Fibroblast of villous mesenchyme (primary cell): ENCODE data around the gene ATP8A1. TPM values are rescaled to one million over a fixed set of nuclear protein-coding genes. Genes with fewer than 3 reads are reported as not detected.

Source experiments
- DNase-seq: peaks from one replicate; pipeline ENCODE4 v3.0.0-alpha.2; 2010; ENCODE audit warnings: low read depth
- H3K4me3 ChIP-seq: 2 replicates; pipeline ENCODE4 v1.5.1; 2011; ENCODE audit warnings: low read depth, mild to moderate bottlenecking, low read length
- total RNA-seq: library from RNA; depleted of rRNA; stranded (reverse); fragments of >200 nt; gene quantifications from 2 replicates; pipeline ENCODE4 v1.2.3, GENCODE V29; 2012
- TF ChIP-seq, protein P1 (sequence below): IDR thresholded peaks from 2 replicates; pipeline ENCODE4 v1.5.1; 2012; ENCODE audit warnings: low read depth, mild to moderate bottlenecking, low read length; ENCODE audit not compliant: insufficient read depth

Gene ATP8A1
- total RNA-seq, 1 donor: 0.86 TPM

DNA sequence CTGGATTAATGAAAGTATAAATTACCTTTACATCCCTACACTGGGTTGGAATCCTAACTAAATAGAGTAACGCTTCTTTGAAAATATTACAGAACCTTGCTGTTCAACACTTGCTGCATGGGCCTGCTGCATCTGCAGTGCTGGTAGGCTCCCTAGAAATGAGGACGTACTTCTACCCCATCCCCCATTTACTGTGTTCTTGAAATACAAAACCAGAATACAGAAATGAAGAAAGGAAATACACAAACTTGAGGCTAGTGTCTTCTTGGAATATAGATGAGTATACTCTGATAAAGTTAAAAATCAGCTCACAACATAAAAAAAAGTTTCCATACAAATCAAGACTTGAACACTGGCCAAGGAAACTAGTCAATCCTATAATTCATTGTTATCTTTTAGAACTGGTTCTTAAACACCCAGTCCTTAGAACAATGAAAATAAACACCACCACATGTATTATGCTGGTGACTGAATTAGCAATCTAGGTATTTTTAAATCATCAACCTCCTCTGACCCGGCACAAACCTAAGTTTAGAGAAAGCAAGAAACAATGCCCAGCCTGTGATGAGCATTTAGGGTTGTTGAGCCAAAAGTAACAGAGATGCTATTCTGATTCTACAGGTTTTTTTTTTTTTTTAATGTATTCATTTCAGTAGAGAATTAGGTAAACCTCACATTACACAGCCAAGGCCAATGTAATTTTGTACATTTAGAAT lies 49.7 kb downstream of the ATP8A1 start:
- H3K4me3 ChIP-seq: no peak overlapping the region
- TF ChIP-seq, protein P1, sequence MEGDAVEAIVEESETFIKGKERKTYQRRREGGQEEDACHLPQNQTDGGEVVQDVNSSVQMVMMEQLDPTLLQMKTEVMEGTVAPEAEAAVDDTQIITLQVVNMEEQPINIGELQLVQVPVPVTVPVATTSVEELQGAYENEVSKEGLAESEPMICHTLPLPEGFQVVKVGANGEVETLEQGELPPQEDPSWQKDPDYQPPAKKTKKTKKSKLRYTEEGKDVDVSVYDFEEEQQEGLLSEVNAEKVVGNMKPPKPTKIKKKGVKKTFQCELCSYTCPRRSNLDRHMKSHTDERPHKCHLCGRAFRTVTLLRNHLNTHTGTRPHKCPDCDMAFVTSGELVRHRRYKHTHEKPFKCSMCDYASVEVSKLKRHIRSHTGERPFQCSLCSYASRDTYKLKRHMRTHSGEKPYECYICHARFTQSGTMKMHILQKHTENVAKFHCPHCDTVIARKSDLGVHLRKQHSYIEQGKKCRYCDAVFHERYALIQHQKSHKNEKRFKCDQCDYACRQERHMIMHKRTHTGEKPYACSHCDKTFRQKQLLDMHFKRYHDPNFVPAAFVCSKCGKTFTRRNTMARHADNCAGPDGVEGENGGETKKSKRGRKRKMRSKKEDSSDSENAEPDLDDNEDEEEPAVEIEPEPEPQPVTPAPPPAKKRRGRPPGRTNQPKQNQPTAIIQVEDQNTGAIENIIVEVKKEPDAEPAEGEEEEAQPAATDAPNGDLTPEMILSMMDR: no peak
- DNase-seq: no peak

DNA sequence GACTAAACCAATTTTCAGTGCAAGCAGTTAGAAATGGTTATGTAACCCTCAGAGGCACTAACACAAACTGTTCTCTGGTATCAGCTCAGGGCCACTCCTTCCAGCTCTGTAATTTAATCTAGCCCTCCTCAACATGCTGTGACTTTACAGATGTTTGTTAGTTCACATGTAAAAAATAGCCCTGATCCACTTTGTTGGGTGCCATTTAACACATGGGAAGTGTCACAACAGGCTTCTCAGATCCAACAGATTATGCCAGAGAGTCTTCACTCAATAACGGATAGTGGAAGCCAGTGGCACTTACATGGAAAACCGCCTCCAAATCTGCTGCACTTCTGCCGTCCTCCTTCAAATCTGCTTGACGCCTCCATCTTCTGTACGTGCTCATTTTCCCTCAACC lies 51.6 kb downstream of the ATP8A1 start:
- TF ChIP-seq, protein P1: no peak
- no peak for DNase-seq
- H3K4me3 ChIP-seq: no peak overlapping the region

DNA sequence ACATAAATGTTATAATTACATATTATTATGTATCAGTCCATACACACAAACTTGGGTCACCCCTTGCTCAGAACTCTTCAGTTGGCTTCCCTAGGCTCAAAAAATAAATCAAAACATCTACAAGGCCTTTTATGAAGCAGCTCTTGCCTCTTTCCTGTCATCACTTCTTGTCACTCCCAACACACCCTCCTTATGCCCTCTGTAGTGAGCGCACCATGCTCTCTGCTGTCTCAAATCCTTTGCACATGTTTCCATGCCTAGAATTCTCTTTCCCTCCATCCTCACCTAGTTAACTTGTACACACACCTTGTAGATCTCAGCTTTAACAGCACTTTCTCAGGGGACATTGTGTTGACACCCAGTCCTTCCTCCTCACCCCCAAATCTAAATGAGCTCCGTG lies 53.0 kb downstream of the ATP8A1 start:
- no peak for DNase-seq
- H3K4me3 ChIP-seq: no peak overlapping the region

DNA sequence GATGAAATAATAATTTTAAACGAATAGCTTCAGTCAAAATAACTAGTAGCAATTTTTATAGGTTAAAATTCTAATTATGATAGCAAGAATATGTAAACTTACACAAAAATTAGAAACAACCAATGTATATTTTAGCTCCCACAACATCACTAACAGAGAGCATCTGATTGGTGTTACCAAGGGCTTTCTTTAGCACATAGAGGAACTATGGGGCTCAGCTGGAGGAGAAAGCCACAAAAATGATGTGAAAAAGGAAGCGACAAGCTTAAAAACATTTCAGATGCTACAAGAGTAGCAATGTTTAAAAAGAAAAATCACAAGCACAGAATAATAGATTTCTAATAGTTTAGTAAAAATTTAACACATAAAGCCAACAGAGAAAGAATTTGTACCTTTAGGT lies 56.3 kb downstream of the ATP8A1 start:
- no peak for DNase-seq
- TF ChIP-seq, protein P1: no peak
- no peak overlapping the region for H3K4me3 ChIP-seq

More for the DNA sequence above, 53.0 kb downstream of the ATP8A1 start:
- TF ChIP-seq, protein P1: no peak

DNA sequence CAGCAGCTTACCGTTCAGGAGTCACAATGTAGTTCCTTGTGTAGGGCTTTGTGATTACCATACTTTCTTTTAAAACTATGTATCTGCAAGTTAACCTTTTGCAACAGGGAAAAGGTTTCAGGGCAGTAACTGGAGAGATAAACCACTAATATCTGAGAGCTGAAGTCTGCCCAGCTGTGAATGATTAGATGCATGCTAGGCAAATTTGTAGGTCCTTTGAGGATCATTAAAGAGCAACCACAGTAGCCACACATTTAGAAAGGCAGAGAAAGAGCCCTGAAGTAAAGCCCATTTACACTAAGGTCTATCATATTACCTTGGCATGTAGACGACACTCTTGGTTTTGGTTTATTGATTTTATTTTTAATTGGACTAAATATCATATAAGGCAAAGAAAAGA lies 60.0 kb downstream of the ATP8A1 start:
- TF ChIP-seq, protein P1: no peak
- DNase-seq: no peak
- no peak overlapping the region for H3K4me3 ChIP-seq

DNA sequence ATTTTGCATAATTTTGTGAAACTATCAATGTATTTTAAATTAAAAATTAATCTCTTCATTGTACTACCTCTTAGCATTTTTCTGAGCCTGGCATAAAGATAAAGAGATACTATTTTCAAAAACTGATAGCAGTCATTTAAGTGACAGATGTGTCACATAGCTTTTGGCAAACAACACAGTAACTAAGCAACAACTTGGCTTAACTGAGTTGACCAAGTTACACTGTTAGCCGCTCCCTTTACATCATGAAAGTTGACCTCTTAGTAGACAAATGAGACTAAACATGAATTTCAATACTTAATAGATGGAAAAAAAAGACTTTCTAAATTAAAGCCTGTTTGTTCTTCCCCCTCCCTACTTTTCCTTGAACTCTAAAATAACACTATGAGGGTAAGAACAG lies 62.0 kb downstream of the ATP8A1 start:
- DNase-seq: no peak
- H3K4me3 ChIP-seq: no peak overlapping the region
- TF ChIP-seq, protein P1: no peak

DNA sequence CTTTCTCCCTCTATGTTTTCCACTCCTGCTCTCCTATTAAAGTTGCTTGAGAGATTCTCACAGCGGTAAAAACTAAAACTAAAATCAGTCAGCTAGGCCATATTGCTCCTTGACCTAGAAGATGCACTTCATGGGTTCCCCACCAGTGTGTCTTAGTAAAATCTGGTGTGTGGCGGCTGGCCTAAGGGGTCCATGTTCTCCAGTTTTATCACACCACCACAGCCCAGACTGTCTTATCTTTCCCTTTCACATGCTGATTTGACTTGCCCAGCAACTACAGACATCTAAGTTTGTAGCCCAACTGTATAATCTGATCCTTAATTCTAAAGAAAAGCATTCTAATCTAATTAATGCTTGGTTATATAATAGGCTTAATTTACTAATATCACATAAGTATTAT lies 68.0 kb downstream of the ATP8A1 start:
- TF ChIP-seq, protein P1: no peak
- no peak for DNase-seq
- H3K4me3 ChIP-seq: no peak overlapping the region
